ENCODE results near the gene CRELD1.

CRELD1 gene

DNA sequence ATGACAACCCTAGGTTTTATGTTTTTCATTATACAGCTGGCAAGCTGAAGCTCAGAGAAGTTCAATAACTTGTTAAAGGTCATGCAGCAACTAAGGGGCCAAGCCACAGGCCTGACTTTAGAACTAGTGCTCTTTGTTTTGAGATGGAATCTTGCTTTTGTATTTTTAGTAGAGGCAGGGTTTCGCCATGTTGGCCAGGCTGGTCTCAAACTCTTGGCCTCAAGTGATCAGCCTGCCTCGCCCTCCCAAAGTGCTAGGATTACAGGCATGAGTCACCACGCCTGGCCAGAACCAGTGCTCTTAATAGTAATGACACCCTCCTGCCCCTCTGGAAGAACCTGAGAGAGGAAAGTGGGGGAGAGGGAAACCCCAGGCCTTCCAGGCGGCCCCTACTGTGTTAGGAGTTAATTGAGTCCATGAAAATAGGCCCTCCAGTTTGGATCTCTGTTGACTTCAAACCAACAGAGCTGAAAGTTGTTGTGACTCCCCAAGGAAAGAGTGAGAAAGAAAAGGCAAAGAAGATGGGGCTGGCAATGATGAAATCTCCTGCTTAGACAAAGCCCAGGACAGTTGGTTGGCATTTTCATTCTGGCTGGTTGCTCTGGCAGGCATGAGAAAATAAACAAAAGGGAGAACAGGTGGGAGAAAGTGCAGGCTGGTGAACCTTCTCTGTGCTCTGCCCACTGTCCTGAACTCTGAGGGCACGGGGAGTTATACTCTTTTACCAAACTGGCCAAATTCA is 22.1 kb downstream of the CRELD1 start:
- DNase-seq (ENCODE audit: low read depth): no peak

DNA sequence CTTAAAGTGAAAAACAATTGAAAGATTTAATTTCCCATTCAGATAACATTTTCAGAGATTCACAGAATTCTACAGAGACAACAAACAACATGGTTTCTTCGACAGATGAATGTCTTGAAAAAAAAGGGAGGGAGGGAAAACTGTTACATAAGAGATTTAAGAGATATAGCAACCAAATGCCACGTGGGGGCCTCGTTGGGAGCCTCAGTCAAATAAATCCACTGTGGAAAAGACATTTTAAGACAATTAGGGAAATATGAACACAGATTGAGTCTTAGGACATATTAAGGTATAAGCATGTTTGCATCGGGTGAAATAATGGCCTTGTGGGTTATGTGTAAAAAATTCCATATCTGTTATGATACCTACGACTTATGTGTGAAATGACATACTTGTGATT is 23.6 kb downstream of the CRELD1 start:
- no peak for DNase-seq (ENCODE audit: low read depth)

GRCh38 chr3:9965200-9965875 is 31.7 kb downstream of the CRELD1 start:
- no peak for DNase-seq (ENCODE audit: low read depth)

DNA sequence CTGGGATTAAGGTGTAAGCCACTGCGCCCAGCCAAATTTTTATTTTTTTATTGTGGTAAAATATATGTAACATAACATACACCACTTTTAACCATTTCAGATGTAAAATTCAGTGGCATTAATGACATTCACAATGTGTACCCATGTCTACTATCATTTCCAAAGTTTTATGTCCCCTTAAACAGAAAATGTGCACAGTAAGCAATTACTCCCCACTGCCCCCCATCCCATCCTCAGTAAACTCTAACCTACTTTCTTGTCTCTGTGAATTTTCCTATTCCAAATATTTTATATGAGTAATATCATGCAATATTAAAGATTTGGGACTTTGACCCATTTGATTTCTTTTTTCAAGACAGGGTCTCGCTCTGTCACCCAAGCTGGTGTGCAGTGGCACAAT is 33.2 kb downstream of the CRELD1 start:
- no peak for DNase-seq (ENCODE audit: low read depth)

GRCh38 chr3:9969632-9970019 is 36.0 kb downstream of the CRELD1 start:
- DNase-seq (ENCODE audit: low read depth): no peak

- no peak for DNase-seq (ENCODE audit: low read depth)
Observed at GRCh38 chr3:9970020-9970652, 36.5 kb downstream of the CRELD1 start.

DNA sequence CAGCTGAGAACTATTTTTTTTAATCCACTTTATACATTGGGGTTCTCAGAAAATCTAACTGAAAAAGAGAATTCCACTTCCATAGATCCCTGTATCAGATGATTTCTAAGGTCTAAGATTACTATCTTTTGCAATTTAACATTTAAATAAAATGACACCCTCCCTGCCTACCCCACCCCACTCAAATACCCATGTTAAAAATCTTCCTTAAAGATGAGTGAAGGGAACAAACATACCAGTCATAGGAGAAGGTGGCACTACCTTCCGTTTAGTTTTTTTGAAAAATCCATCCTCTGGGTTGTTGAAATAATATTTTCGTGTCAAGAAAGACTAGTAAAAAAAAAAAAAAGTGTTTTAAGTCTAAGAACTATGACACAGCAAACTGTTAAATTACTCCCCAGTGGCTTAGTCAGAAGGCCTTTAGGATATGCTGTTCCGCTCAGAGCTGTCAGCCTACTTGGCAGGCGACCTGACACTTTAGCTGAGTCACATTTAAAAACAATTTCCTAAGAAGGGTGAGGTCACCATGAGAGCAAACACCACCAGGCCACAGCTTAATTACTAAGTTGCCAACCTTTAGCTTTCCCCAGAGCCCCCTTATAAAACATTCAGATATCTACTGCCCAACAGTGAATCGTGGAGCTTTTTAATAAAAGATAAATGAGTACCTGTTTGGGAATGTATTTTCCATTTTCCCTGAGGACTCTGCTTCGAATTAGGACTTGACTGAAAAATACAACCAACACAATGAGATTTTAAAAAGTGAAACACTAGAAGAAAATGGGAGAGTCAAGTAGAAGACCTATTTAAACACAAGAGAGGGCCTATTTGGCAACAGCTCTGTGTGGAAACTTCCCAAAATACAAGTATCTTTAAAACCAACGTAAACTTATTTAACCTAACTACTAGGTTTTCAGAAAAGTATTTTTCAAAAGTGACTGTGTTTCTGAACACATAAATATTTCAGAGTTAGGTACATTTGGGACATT is 43.4 kb downstream of the CRELD1 start:
- no peak for DNase-seq (ENCODE audit: low read depth)

DNA sequence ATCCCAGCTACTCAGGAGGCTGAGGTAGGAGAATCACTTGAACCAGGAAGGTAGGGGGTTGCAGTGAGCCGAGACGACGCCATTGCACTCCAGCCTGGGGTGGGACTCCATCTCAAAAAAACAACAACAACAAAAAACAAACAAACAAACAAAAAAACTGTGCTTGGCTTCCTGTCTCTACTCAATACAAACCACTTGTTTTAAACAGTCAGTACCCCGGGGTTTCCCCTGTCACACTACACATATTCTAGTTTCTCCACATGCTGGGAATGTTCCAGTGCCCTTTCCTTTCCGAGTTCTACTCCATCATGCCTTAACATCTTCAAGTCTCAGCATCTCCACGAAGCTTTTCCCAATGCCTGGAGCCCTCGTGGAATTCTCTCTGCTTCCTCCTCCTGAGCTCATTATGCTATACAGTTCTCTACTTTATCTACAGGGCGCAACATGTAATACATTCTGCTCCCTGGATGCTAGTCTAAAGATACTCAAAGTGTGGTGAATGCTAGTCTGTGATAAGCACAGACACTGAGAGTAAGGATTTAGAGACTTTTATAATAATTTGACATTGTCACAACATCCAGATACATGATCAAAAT is 45.2 kb downstream of the CRELD1 start:
- DNase-seq (ENCODE audit: low read depth): no peak

GRCh38 chr3:9980251-9980650 is 46.6 kb downstream of the CRELD1 start:
- DNase-seq (ENCODE audit: low read depth): no peak

GRCh38 chr3:9986230-9986725 is 52.6 kb downstream of the CRELD1 start:
- no peak for DNase-seq (ENCODE audit: low read depth)

DNA sequence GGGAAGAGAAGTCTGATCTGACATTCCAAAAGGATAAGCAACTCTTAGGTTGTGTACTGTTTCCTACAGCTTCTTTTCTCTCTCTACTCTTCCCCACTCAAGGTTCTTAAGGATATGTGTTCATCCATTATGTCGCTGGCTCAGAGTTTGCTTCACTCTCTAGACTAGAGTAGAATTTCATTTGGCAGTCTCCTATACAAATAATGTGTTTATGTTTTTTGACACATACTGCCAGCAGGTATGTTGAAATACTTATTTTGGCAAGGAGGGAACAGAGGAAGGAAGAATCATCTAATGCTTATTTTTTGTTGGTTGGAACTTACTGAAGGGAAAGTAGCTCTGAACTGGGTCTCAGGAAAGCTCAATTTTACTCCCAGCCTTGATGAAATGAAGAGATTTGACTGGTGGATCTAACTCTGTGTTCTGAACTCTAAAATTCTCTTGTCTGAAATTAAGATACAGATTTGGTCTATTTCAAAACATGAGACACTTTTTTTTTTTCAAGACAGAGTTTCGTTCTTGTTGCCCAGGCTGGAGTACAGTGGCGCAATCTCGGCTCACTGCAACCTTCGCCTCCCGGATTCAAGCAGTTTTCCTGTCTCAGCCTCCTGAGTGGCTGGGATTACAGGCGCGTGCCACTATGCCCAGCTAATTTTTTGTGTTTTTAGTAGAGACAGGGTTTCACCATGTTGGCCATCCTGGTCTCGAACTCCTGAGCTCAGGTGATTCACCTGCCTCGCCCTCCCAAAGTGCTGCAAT is 60.6 kb downstream of the CRELD1 start:
- no peak for DNase-seq (ENCODE audit: low read depth)

Data from stimulated activated CD4-positive, alpha-beta T cell treated with anti-CD3 and anti-CD28 coated beads, Interleukin-2, amount 100 ng/mL, for 4 hours (primary cell).